GM23338 (cell line): ENCODE data around the gene C19orf47. TPM values are rescaled to one million over a fixed set of nuclear protein-coding genes. Genes with fewer than 3 reads are reported as not detected.

Source experiments
- ATAC-seq: fragments of 200-7000 bp; cut with Tn5 transposase; 3 replicates; pipeline ENCODE4 v1.9.1; 2020
- DNase-seq: peaks from one replicate; pipeline ENCODE4 v3.0.0-alpha.2; 2015; ENCODE audit warnings: low spot score
- H2AFZ ChIP-seq: fragments of 200-600 bp; sonication (generic); 2 replicates; pipeline ENCODE4 v1.8.0; 2016; ENCODE audit warnings: antibody characterized with exemption, mild to moderate bottlenecking, moderate library complexity
- H3F3A ChIP-seq: fragments of 200-600 bp; sonication (generic); replicated peaks from 2 replicates; pipeline ENCODE4 v1.8.0; 2017; ENCODE audit warnings: antibody characterized with exemption, mixed run types, low read depth
- H3K27ac ChIP-seq: fragments of 200-600 bp; sonication (generic); 2 replicates; pipeline ENCODE4 v1.6.1; 2016; ENCODE audit warnings: low read depth
- H3K27me3 ChIP-seq: fragments of 200-600 bp; sonication (generic); 2 replicates; pipeline ENCODE4 v1.8.0; 2016; ENCODE audit warnings: mild to moderate bottlenecking, mixed run types, moderate library complexity; ENCODE audit not compliant: insufficient read depth
- H3K36me3 ChIP-seq: fragments of 200-600 bp; sonication (generic); 2 replicates; pipeline ENCODE4 v1.8.0; 2016; ENCODE audit warnings: mild to moderate bottlenecking; ENCODE audit not compliant: insufficient read depth
- H3K4me1 ChIP-seq: fragments of 200-600 bp; sonication (generic); 2 replicates; pipeline ENCODE4 v1.8.0; 2016; ENCODE audit warnings: mild to moderate bottlenecking, moderate library complexity; ENCODE audit not compliant: insufficient read depth
- H3K4me2 ChIP-seq: fragments of 200-600 bp; sonication (generic); 2 replicates; pipeline ENCODE4 v1.7.1; 2017; ENCODE audit warnings: mixed run types
- H3K4me3 ChIP-seq: fragments of 200-600 bp; sonication (generic); 2 replicates; pipeline ENCODE4 v1.6.1; 2016; ENCODE audit warnings: mixed run types
- H3K79me2 ChIP-seq: fragments of 200-600 bp; sonication (generic); replicated peaks from 2 replicates; pipeline ENCODE4 v1.8.0; 2017; ENCODE audit warnings: mild to moderate bottlenecking; ENCODE audit not compliant: insufficient read depth
- H3K9me2 ChIP-seq: fragments of 200-600 bp; sonication (generic); 2 replicates; pipeline ENCODE4 v1.8.0; 2017; ENCODE audit not compliant: insufficient read depth
- H4K20me1 ChIP-seq: fragments of 200-600 bp; sonication (generic); replicated peaks from 2 replicates; pipeline ENCODE4 v1.8.0; 2017; ENCODE audit warnings: mild to moderate bottlenecking; ENCODE audit not compliant: insufficient read depth
- H3K27ac Mint-ChIP-seq: 2 replicates; pipeline ENCODE4 v1.8.0; 2020; ENCODE audit warnings: inconsistent platforms, mild to moderate bottlenecking, moderate library complexity, mixed read lengths
- H3K27me3 Mint-ChIP-seq: 3 replicates; pipeline ENCODE4 v1.8.0; 2022; ENCODE audit warnings: low read depth, mild to moderate bottlenecking, moderate library complexity, mixed read lengths, inconsistent platforms; ENCODE audit not compliant: insufficient read depth, poor library complexity
- H3K36me3 Mint-ChIP-seq: 3 replicates; pipeline ENCODE4 v1.8.0; 2021; ENCODE audit warnings: low read depth, mild to moderate bottlenecking, inconsistent platforms, moderate library complexity, mixed read lengths
- H3K4me1 Mint-ChIP-seq: 3 replicates; pipeline ENCODE4 v1.8.0; 2020; ENCODE audit warnings: mild to moderate bottlenecking, inconsistent platforms, mixed read lengths
- H3K4me3 Mint-ChIP-seq: 3 replicates; pipeline ENCODE4 v1.8.0; 2021; ENCODE audit warnings: moderate library complexity, mild to moderate bottlenecking, inconsistent platforms, mixed read lengths
- H3K9me3 Mint-ChIP-seq: 3 replicates; pipeline ENCODE4 v1.8.0; 2020; ENCODE audit warnings: moderate library complexity, mild to moderate bottlenecking, inconsistent platforms, mixed read lengths
- CREB1 ChIP-seq: fragments of 250-450 bp; sonication (Bioruptor Pico); IDR thresholded peaks from 2 replicates; pipeline ENCODE4 v1.5.0; 2020; ENCODE audit warnings: low read depth, mild to moderate bottlenecking, moderate library complexity
- CTCF ChIP-seq, 2 experiments: fragments of 200-600 bp in 1 of 2; sonication (generic) in 1 of 2; conservative IDR thresholded peaks; 2 replicates each; pipeline versions ENCODE4 v1.5.1 to v1.6.1; 2016 to 2017; ENCODE audit warnings: antibody characterized with exemption in 2 of 2, low read depth in 2 of 2, mild to moderate bottlenecking in 2 of 2, moderate library complexity in 1 of 2
- ETS1 ChIP-seq: IDR thresholded peaks from 2 replicates; pipeline ENCODE4 v1.6.1; 2016; ENCODE audit warnings: antibody characterized with exemption
- EZH2 ChIP-seq: fragments of 200-600 bp; sonication (generic); IDR thresholded peaks from one replicate; pipeline ENCODE4 v1.8.0; 2017; ENCODE audit warnings: antibody characterized with exemption, mild to moderate bottlenecking, low read depth; ENCODE audit not compliant: unreplicated experiment
- EZH2phosphoT487 ChIP-seq: fragments of 200-600 bp; sonication (generic); IDR thresholded peaks from one replicate; pipeline ENCODE4 v1.8.1; 2018; ENCODE audit warnings: antibody characterized with exemption; ENCODE audit not compliant: unreplicated experiment
- JUNB ChIP-seq: IDR thresholded peaks from one replicate; pipeline ENCODE4 v1.6.1; 2016; ENCODE audit warnings: antibody characterized with exemption; ENCODE audit not compliant: unreplicated experiment
- NANOG ChIP-seq: IDR thresholded peaks from 2 replicates; pipeline ENCODE4 v1.6.1; 2016; ENCODE audit warnings: antibody characterized with exemption, borderline replicate concordance
- POLR2AphosphoS5 ChIP-seq: IDR thresholded peaks from 2 replicates; pipeline ENCODE4 v1.6.1; 2016; ENCODE audit warnings: antibody characterized with exemption, low read depth
- REST ChIP-seq: IDR thresholded peaks from one replicate; pipeline ENCODE4 v1.6.1; 2018; ENCODE audit warnings: antibody characterized with exemption; ENCODE audit not compliant: unreplicated experiment
- STAT1 ChIP-seq: IDR thresholded peaks from one replicate; pipeline ENCODE4 v1.6.1; 2016; ENCODE audit warnings: antibody characterized with exemption; ENCODE audit not compliant: unreplicated experiment
- ZNF114 ChIP-seq: fragments of 250-450 bp; sonication (Bioruptor Pico); IDR thresholded peaks from 2 replicates; pipeline ENCODE4 v1.5.0; 2020; ENCODE audit warnings: mild to moderate bottlenecking, moderate library complexity
- ZNF331 ChIP-seq: fragments of 250-450 bp; sonication (Bioruptor Pico); IDR thresholded peaks from 2 replicates; pipeline ENCODE4 v1.5.0; 2020; ENCODE audit warnings: low read depth, mild to moderate bottlenecking, moderate library complexity
- ZNF462 ChIP-seq: fragments of 250-450 bp; sonication (Bioruptor Pico); IDR thresholded peaks from 2 replicates; pipeline ENCODE4 v1.5.0; 2020; ENCODE audit warnings: mild to moderate bottlenecking, moderate library complexity
- polyA plus RNA-seq: library from polyadenylated mRNA; unstranded; fragments of >200 nt; fragmentation: Nextera tagmentation; extraction: Ambion mirVana; gene quantifications from 2 replicates; pipeline ENCODE4 v1.2.1, GENCODE V29; 2016
- total RNA-seq: library from RNA; depleted of rRNA; stranded (reverse); fragments of >200 nt; shearing (Covaris generic); gene quantifications from 2 replicates; pipeline ENCODE4 v1.2.3, GENCODE V29; 2014

C19orf47 gene
- total and polyA plus RNA-seq, 2 experiments from 2014 or later, result 13.1 to 26.6 TPM

GRCh38 chr19:40271706-40272105 is 76.5 kb downstream of the C19orf47 start:
- no peak overlapping the region for H3K27ac Mint-ChIP-seq
- no peaks in the 10 kb centered on the region; the same call in 2 of the 3 replicates for H3K9me3 Mint-ChIP-seq
- peaks cover 7% of the 10 kb centered on the region; the same call in 2 of the 3 replicates for H3K36me3 Mint-ChIP-seq
- peaks cover 40% of the 10 kb centered on the region for H3K4me1 Mint-ChIP-seq
- no peak for ATAC-seq
- no peak overlapping the region for H3K27ac ChIP-seq
- H3K4me2 ChIP-seq, result no peak overlapping the region
- H3K27me3 ChIP-seq, result no peaks in the 10 kb centered on the region
- H3K27me3 Mint-ChIP-seq, result peaks cover 8% of the 10 kb centered on the region
- H3K4me3 ChIP-seq, result no peak overlapping the region
- no peaks in the 10 kb centered on the region for H3K36me3 ChIP-seq
- DNase-seq, result no peak
- no peak overlapping the region for H3K4me3 Mint-ChIP-seq
- no peaks in the 10 kb centered on the region for H3K9me2 ChIP-seq
- TF ChIP-seq REST (no peak), CTCF (conservative IDR thresholded peaks at IDR 0.05; ENCODE audit: low read depth in 2 of 2) (no peak), ZNF331 (no peak), POLR2AphosphoS5 (no peak), STAT1 (no peak), EZH2phosphoT487 (no peak), JUNB (no peak), NANOG (no peak), EZH2 (no peak), ETS1 (no peak), ZNF114 (CRISPR knock-in tag) (no peak), ZNF462 (CRISPR knock-in tag) (no peak), CREB1 (no peak)
- peaks cover 78% of the 10 kb centered on the region for H3K79me2 ChIP-seq
- peaks cover 15% of the 10 kb centered on the region for H4K20me1 ChIP-seq
- H3K4me1 ChIP-seq, result peaks cover 10% of the 10 kb centered on the region
- no peak overlapping the region for H2AFZ ChIP-seq
- no peaks in the 10 kb centered on the region for H3F3A ChIP-seq
